ENCODE measurements around the gene VPS52.
A peak's percentile ranks its signal among the peaks of the same experiment; 100 is the strongest.
"Not testable (repeated sequence)": the region's sequence is repeated elsewhere in the genome, so short reads cannot be mapped to it uniquely, and the experiment has no call there.

VPS52 gene

DNA sequence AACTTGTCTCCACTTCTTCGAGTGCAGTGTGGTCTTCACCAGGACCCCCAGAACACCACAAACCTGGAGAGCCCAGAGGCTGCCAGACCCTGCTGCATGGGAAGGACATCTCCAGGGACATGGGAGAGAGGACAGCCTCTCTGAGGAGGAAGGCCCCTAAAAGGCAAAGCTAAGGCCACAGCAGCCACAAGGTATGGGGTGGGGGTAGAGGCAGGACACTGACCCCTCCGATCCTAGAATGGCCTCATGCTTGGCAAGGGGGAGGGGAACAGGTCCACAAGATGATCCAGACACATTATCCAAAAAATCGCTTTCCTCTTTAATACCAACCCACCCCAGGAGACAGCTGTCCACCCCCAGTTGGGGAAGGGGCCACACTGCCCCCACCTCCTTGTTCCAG is 7.1 kb upstream of the VPS52 start:
- no peak for DNase-seq

DNA sequence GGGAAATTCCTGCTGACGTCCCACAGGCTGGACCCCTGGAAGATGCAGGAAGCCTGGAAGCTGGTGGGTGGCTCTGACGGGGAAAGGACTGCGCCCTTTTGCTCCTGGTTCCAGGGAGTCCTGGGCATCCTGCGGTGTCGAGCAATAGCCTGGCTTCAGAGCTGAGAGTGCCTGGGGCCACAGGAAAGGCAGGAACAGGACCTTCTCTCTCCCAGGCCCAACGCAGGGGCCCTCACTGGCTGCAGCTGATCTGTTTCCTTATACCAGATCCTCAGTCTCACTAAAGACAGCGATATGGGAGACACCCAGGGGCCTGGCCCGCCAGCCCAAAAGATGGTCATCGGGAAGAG is 6.7 kb upstream of the VPS52 start:
- DNase-seq = peak; percentile 32 to 33

- peak in 1 of 2 experiments; percentile 35 for DNase-seq
These were observed 6.2 kb upstream of the VPS52 start for GRCh38 chr6:33277663-33278391.

DNA sequence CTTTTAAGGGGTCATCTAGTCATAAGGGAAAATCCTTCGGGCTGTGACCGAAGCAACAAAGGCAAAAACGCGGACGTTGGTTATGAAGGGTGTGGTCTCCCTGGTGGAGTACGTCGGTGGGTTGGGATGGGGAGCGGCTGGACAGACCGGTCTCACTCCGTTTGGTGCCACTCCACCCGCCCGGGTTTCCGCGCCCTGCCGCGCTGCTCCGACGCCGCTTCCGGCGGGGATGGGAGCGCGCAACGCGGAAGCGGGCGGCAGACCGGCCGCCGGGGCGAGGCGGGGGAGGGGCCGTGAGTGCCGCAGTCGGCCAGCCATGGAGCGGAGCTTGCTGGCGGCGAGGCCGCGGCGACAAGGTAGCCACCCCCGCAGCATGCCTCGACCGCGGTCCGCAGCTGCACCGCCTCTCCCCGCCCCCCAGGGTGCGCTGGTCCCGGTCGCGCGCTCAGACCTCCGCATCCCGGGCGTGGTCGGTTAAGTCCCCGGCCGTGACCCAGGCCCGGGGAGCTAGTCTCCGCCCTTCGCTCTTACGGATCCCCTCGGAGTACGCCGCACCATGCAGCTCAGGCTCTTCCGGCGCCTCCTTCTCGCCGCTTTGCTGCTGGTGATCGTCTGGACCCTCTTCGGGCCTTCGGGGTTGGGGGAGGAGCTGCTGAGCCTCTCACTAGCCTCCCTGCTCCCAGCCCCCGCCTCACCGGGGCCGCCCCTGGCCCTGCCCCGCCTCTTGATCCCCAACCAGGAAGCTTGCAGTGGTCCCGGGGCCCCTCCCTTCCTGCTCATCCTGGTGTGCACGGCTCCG is 5.4 kb upstream of the VPS52 start, which contains the start of gene B3GALT4:
Gene B3GALT4, plus strand, starts transcription at position 260 of the 799 bp plus-strand sequence. Its CDS starts 297 bp downstream, at position 557.
- DNase-seq = peak; percentile 80 to 97

DNA sequence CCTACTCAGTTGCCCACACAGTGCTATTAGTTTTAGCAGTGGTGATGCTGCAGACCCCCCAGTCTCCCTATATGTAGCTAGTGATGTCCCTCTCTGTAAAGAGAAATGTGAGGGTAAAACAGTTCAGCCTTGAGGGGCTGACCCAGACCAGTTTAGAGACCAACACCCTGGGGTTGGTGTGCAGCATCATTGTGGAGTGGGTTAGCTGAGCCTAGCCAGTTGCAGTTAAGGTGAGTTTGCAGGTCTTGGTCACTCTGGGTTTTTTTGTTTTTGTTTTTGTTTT is 4.8 kb upstream of the VPS52 start:
- DNase-seq = no peak

DNA sequence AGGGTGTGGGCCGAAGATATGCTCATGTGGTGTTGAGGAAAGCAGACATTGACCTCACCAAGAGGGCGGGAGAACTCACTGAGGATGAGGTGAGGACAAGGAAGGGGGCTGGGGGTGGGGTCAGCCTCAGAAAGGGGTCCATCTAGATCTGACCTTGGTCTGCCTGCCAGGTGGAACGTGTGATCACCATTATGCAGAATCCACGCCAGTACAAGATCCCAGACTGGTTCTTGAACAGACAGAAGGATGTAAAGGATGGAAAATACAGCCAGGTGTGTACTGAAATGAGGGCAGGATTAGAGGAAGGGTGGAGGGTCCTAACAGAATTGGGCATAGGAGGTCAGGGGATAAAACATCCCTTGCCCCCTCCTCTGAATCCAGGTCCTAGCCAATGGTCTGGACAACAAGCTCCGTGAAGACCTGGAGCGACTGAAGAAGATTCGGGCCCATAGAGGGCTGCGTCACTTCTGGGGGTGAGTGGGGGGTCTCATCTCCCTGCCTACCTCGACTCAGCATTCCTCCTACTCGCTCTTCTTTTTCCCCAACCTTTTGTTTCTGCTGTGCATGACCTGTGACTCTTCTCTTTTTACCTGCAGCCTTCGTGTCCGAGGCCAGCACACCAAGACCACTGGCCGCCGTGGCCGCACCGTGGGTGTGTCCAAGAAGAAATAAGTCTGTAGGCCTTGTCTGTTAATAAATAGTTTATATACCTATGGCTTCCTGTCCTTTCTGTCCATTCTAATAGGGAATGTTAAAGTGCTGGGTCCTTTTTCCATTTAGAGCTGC is 4.3 kb upstream of the VPS52 start:
- DNase-seq = not testable (repeated sequence)

- DNase-seq = no peak
These were observed 2.5 kb upstream of the VPS52 start for GRCh38 chr6:33273924-33274902.

GRCh38 chr6:33273129-33273923 is 1.6 kb upstream of the VPS52 start:
- DNase-seq = no peak

DNA sequence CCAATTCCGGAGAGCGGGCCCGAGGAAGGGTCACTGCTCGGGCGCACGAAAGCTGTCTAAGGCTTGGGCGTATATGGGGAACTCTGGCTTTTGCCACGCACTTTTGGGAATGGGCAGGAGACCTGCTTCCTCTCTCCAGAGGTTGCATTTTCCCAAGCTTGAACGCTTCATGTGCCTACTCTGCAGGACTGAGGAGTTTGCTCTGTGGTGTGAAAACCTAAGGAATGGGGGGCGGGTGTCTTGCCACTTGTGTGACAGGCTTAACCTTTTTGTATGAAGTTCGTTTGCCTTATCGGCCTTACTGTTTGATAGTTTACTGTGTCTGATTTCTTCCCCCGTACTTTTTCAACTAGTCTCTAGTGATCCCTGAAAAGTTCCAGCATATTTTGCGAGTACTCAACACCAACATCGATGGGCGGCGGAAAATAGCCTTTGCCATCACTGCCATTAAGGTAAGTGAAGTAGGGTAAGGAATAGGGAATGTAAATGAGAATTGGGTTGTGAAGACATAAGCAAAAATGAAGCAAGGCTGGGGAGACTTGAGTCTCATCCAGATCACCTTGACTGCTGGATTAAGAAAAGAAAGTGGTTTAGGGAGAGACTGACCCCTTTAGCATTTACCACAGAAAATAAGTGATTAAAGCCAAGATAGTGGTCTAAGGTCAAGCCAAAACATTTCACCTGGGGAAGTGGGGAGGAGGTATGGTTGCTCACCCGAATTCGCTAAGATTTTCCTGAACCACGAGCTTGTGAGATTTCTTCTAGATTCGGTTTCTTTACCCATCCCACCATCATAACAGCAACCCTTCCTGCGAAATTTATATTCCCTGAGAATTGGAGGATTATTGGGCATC is 826 bp upstream of the VPS52 start:
- DNase-seq = no peak

DNA sequence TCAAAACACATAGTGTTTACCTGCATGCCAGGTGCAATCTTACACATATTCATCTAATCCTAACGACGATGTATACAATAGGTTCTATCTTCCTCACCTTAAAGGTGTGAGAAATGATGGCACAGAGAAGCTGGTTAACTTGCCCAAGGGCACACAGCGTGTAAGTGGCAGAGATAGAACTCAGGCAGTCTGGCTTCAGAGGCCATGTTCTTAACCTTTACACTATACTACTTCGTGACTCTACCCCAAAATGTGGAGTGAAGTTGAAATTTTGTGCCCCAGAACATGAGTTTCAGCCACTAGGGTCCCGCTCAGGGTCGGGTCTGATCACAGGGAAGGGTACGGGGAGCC is 584 bp downstream of the VPS52 start:
- DNase-seq = no peak

GRCh38 chr6:33264015-33264414 is 7.7 kb downstream of the VPS52 start:
- no peak for DNase-seq

GRCh38 chr6:33262490-33262889 is 9.2 kb downstream of the VPS52 start:
- DNase-seq = not testable (repeated sequence)

GRCh38 chr6:33259032-33259431 is 12.6 kb downstream of the VPS52 start:
- DNase-seq = no peak

GRCh38 chr6:33254591-33254990 is 17.1 kb downstream of the VPS52 start:
- no peak for DNase-seq

GRCh38 chr6:33252759-33253158 is 18.9 kb downstream of the VPS52 start:
- no peak for DNase-seq

GRCh38 chr6:33251395-33252012 is 20.2 kb downstream of the VPS52 start:
- no peak for DNase-seq

- DNase-seq = no peak
These were observed 20.9 kb downstream of the VPS52 start for GRCh38 chr6:33250731-33251130.

DNA sequence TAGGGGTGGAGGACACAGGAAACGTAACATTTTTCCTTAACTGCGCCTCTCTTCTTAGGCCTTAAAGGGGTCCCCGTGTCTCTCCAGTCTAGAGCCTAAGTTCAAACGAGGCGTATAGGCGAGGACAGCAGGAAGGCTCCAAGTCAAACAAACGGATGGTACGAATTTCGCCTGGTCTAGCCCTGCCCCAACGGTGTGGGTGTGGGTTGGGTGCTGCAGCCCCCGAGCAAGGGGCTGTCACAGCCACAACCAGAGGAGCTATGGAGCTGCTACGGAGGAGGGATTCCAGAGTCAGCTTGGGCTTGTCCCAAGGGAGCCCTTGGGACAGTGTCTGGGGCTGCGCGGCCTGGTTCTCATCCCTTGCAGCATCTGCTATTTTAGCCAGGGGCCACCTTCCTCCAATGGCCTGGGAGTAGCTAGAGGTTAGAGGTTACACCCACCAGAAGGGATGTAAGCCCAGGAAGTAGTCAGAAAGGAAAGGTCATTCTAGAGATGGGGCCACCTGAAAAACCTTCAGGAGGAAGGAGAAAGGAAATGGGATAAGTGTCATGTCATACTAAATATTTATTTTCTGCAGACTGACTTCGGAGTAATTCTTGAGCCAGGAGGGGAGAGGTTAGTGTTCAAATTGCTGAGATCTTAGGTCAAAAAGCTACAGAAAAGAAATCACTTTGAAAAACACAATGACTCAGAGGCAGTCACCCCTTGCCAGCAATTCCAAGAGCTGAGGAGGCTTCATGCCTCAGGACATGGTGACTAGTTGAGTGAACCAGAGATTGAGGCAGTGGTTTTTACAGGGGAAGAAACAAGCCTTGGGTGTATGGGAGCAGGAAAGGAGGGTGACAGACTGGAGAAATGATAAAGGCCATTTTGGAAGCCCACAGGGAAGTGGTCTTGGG is 21.7 kb downstream of the VPS52 start:
- peak in 1 of 2 experiments; percentile 41 for DNase-seq

All from NCI-H526 (cell line).